GM21529 (cell line): ENCODE data around the gene CCDC167.
"Not testable (repeated sequence)": the region's sequence is repeated elsewhere in the genome, so short reads cannot be mapped to it uniquely, and the experiment has no call there.

Experiments used
- ATAC-seq: cut with Tn5 transposase; IDR thresholded peaks from one replicate; pipeline ENCODE4 v1.9.1; 2021; ENCODE audit not compliant: unreplicated experiment

Gene CCDC167

GRCh38 chr6:37474316-37474715, 25.4 kb downstream of the CCDC167 start:
- ATAC-seq: no peak

GRCh38 chr6:37473364-37474095, 26.2 kb downstream of the CCDC167 start:
- ATAC-seq: no peak

GRCh38 chr6:37467718-37468117, 32.0 kb downstream of the CCDC167 start:
- ATAC-seq: no peak

GRCh38 chr6:37463110-37463509, 36.6 kb downstream of the CCDC167 start:
- ATAC-seq: no peak

- no peak for ATAC-seq
These were observed 38.9 kb downstream of the CCDC167 start for GRCh38 chr6:37460805-37461204.

- no peak for ATAC-seq
These were observed 39.5 kb downstream of the CCDC167 start for GRCh38 chr6:37459981-37460800.

- ATAC-seq: no peak
These were observed 42.7 kb downstream of the CCDC167 start for GRCh38 chr6:37456816-37457560.

- no peak for ATAC-seq
These were observed 43.6 kb downstream of the CCDC167 start for GRCh38 chr6:37456126-37456525.

- no peak for ATAC-seq
These were observed 45.1 kb downstream of the CCDC167 start for GRCh38 chr6:37454420-37455140.

- no peak for ATAC-seq
These were observed 47.2 kb downstream of the CCDC167 start for GRCh38 chr6:37452522-37452921.

- ATAC-seq: no peak
These were observed 48.1 kb downstream of the CCDC167 start for GRCh38 chr6:37451441-37452193.

GRCh38 chr6:37449984-37450383, 49.7 kb downstream of the CCDC167 start:
- no peak for ATAC-seq

GRCh38 chr6:37443216-37443542, 56.5 kb downstream of the CCDC167 start:
- ATAC-seq: not testable (repeated sequence)

- no peak for ATAC-seq
These were observed 57.1 kb downstream of the CCDC167 start for GRCh38 chr6:37442416-37443215.

- no peak for ATAC-seq
These were observed 58.0 kb downstream of the CCDC167 start for GRCh38 chr6:37441651-37442050.

GRCh38 chr6:37438930-37439329, 60.8 kb downstream of the CCDC167 start:
- no peak for ATAC-seq

- no peak for ATAC-seq
These were observed 63.9 kb downstream of the CCDC167 start for GRCh38 chr6:37435816-37436215.

GRCh38 chr6:37435373-37435772, 64.3 kb downstream of the CCDC167 start:
- ATAC-seq: no peak

GRCh38 chr6:37433657-37434271, 65.9 kb downstream of the CCDC167 start:
- ATAC-seq: peak; percentile 35
